Naive thymus-derived CD8-positive, alpha-beta T cell (primary cell): ENCODE measurements around the gene GPR179. TPM values are rescaled to one million over a fixed set of nuclear protein-coding genes. Genes with fewer than 3 reads are reported as not detected.
A peak's percentile ranks its signal among the peaks of the same experiment; 100 is the strongest.

Source experiments
- ATAC-seq, 2 donors: fragments of 150-1000 bp; cut with Tn5 transposase in 1 of 2; sonication (Bioruptor Pico), chemical (Tn5 transposase) in 1 of 2; 1 replicate in 1 of 2; 2 replicates in 1 of 2; pipeline ENCODE4 v1.10.0; 2021; ENCODE audit warnings: mild to moderate bottlenecking in 2 of 2, moderate library complexity in 2 of 2
- POLR2A ChIA-PET: fragments of 350-600 bp; sonication (Branson Sonifier 250); formaldehyde crosslinking; loops from one replicate; lab custom pipeline; 2021; ENCODE audit warnings: antibody characterized with exemption; lab: Charles Lee
- DNase-seq, 10 donors: peaks; one replicate each; pipeline versions ENCODE4 v3.0.0 to v3.0.0-alpha.2; 2020 to 2022
- H3K27ac Mint-ChIP-seq, 10 donors: one replicate each; pipeline ENCODE4 v1.8.0; 2020 to 2022; ENCODE audit warnings: mild to moderate bottlenecking in 10 of 10, mixed read lengths in 10 of 10, moderate library complexity in 4 of 10, inconsistent platforms in 1 of 10
- H3K27me3 Mint-ChIP-seq, 5 donors: one replicate each; pipeline ENCODE4 v1.8.0; 2021 to 2022; ENCODE audit warnings: mixed read lengths in 5 of 5
- H3K36me3 Mint-ChIP-seq, 3 donors: one replicate each; pipeline ENCODE4 v1.8.0; 2020 to 2022; ENCODE audit warnings: mixed read lengths in 3 of 3, mild to moderate bottlenecking in 2 of 3, inconsistent platforms in 1 of 3
- H3K4me1 Mint-ChIP-seq, 4 donors: one replicate each; pipeline ENCODE4 v1.8.0; 2021 to 2022; ENCODE audit warnings: mixed read lengths in 4 of 4
- H3K4me3 Mint-ChIP-seq, 10 donors: one replicate each; pipeline ENCODE4 v1.8.0; 2020 to 2022; ENCODE audit warnings: mild to moderate bottlenecking in 10 of 10, mixed read lengths in 10 of 10, moderate library complexity in 6 of 10, inconsistent platforms in 1 of 10
- H3K9me3 Mint-ChIP-seq, 9 donors: one replicate each; pipeline ENCODE4 v1.8.0; 2020 to 2022; ENCODE audit warnings: mixed read lengths in 9 of 9, mild to moderate bottlenecking in 3 of 9, inconsistent platforms in 1 of 9, moderate library complexity in 1 of 9
- polyA plus RNA-seq, 3 donors: library from polyadenylated mRNA; unstranded; fragments of 300-500 nt; fragmentation: Illumina TruSeq; gene quantifications; one replicate each; pipeline ENCODE4 v1.2.3, GENCODE V29; 2021
- total RNA-seq, 8 experiments: library from RNA in 2 of 8; stranded (reverse) in 2 of 8; gene quantifications; one replicate each; pipeline ENCODE4 v1.2.3 and lab custom pipeline; 2021 to 2026

The GPR179 gene, protein sequence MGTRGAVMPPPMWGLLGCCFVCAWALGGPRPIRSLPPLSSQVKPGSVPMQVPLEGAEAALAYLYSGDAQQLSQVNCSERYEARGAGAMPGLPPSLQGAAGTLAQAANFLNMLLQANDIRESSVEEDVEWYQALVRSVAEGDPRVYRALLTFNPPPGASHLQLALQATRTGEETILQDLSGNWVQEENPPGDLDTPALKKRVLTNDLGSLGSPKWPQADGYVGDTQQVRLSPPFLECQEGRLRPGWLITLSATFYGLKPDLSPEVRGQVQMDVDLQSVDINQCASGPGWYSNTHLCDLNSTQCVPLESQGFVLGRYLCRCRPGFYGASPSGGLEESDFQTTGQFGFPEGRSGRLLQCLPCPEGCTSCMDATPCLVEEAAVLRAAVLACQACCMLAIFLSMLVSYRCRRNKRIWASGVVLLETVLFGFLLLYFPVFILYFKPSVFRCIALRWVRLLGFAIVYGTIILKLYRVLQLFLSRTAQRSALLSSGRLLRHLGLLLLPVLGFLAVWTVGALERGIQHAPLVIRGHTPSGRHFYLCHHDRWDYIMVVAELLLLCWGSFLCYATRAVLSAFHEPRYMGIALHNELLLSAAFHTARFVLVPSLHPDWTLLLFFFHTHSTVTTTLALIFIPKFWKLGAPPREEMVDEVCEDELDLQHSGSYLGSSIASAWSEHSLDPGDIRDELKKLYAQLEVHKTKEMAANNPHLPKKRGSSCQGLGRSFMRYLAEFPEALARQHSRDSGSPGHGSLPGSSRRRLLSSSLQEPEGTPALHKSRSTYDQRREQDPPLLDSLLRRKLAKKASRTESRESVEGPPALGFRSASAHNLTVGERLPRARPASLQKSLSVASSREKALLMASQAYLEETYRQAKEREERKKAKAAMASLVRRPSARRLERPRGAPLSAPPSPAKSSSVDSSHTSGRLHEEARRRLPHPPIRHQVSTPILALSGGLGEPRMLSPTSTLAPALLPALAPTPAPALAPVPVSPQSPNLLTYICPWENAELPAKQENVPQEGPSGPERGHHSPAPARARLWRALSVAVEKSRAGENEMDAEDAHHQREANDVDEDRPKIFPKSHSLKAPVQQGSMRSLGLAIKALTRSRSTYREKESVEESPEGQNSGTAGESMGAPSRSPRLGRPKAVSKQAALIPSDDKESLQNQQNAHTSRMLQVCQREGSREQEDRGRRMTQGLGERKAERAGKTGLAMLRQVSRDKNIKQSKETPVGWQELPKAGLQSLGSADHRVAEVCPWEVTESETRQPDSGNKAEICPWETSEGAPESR (N-terminal part only)
- under 1 TPM; 0.11 to 0.21 TPM for total RNA-seq
- polyA plus RNA-seq: not detected
- 0.08 to 3.0 (median 0.41) reads per million in 6 experiments for total RNA-seq (lab: John Stamatoyannopoulos, UW)

DNA sequence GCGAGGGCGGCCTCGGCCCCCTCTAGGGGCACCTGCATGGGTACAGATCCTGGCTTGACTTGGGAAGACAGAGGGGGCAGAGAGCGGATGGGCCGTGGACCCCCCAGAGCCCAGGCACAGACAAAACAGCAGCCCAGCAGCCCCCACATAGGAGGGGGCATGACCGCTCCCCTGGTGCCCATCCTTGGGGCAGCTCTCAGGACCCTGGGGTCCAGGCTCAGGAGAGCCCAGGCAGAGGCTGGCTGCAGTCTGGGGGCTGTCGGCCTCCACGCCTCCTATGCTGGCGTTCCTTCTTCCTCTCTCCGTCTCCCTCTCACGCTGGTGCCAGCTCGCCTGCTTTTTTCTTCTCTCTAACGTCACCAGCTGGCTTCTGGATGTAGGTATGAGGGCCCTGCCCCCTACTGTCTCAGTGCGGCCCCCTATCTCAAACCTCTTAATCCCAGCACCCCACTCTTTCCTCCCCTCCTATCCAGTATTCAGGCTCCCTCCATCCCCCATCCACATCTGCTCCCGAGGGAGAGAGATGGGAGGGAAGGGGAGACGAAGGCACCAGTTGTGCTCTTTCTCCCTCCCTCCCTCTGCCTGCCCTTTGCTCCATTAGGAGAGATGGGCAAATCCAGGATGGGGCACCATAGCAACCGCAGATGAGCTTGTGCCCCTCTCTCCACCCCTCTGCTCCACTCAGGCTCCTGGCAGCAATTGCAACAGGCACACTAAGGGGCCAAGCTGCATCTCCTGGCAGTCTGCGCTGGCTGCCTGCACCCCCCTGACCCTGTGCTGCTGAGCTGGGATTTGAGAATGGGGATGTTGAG, at the start of gene GPR179:
Gene GPR179 (minus strand): TSS at position 349 of the 812 bp plus-strand sequence. CDS start 167 bp downstream, at position 182.
- no peak within 1 kb of the TSS for H3K27ac Mint-ChIP-seq
- H3K27me3 Mint-ChIP-seq: peaks cover 0 to 13% (median 2%) of the 10 kb centered on the region in 5 donors
- peaks cover 0 to 1% (median under 1%) of the 10 kb centered on the region in 4 donors for H3K4me1 Mint-ChIP-seq
- POLR2A ChIA-PET: no interaction called here
- no peak for DNase-seq
- ATAC-seq: no peak
- H3K9me3 Mint-ChIP-seq: no peaks in the 10 kb centered on the region
- no peaks in the 10 kb centered on the region for H3K36me3 Mint-ChIP-seq
- H3K4me3 Mint-ChIP-seq: no peak within 1 kb of the TSS

DNA sequence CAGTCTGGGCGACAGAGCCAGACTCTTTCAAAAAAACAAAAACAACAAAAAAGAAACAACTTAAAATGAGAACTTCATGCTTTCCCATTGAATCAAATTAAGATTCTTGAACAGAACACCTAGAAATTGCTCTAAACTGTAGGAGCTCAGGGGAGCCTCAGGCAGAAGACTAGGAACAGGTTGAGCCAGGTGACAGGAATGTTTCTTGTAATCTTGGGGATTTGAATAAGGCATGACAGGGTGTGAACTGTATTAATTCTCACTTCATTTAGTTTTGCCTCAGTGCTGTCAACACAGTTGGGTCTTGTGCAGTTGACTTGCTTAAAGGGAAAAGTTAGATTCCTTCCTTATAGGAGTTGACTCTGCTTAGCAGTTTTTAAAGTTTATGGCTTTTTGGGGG, 35.7 kb upstream of the GPR179 start:
- peak overlapping the region in 1 of 10 donors; percentile 73 for H3K27ac Mint-ChIP-seq
- peaks cover 0 to 60% (median 13%) of the 10 kb centered on the region in 3 donors for H3K36me3 Mint-ChIP-seq
- H3K9me3 Mint-ChIP-seq: no peaks in the 10 kb centered on the region
- no peaks in the 10 kb centered on the region for H3K27me3 Mint-ChIP-seq
- POLR2A ChIA-PET: interaction anchor here (0.6 kb wide), 1 partner anchor 32 kb away, joined by 3 read pairs; no protein-coding TSS in a partner anchor
- no peak overlapping the region for H3K4me3 Mint-ChIP-seq
- ATAC-seq (no peak), DNase-seq (no peak)
- H3K4me1 Mint-ChIP-seq: peaks cover 0 to 8% (median under 1%) of the 10 kb centered on the region in 4 donors

DNA sequence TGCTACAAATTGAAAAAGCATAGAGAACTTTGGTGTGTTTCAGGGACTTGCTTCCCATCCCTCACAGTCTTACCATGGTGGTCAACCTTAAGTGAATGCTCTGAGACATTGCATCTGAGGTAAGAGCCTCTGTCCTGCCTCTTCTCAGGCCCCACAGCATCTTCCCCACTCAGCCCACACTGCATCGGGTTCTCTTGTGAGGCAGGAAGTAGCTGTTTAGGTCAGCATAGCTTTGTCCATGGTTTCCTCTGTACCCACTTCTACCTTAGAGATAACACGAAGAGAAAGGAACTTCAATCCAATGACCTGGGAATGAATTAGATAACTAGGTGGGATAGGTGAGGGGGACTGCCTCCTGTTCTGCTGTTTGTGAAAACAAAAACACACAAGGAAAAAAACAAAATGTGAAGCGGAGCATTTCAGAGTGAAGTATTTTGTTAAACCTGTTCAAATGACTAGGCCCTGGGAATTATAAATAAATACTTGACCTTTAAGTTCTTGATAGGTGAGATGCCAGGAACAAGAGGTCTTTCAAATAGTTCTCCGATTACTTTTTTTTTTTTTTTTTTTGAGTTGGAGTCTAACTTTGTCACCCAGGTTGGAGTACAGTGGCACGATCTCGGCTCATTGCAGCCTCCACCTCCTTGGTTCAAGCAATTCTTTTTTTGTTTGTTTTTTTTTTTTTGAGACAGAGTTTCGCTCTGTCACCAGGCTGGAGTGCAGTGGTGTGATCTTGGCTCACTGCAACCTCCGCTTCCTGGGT, 25.5 kb upstream of the GPR179 start:
- Mint-ChIP-seq H3K9me3 (peaks cover 0 to 3% (median 0%) of the 10 kb centered on the region in 9 donors), H3K27me3 (no peaks in the 10 kb centered on the region), H3K4me3 (no peak overlapping the region), H3K36me3 (peaks cover 15 to 88% (median 33%) of the 10 kb centered on the region in 3 donors), H3K27ac (no peak overlapping the region), H3K4me1 (peaks cover 0 to 1% (median 0%) of the 10 kb centered on the region in 4 donors)
- DNase-seq (no peak), ATAC-seq (no peak)
- POLR2A ChIA-PET: no interaction called here

DNA sequence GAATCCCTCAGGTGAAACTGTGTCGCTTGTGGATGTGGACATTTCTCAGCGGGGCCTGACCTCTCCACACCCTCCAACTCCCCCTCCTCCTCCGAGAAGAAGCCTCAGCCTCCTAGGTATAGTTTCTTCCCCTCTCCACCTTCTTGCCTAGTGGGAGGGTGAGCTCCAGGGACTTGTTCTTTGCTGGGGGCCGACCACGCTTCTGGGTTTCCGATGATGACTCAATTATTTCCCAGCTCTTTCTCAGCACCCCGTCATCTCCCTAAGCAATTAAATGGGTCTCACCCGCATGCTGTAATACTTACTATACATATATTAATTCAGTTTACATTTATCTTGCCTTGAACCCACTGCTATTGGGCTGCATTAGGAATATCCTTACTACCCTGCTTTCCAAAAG, 21.0 kb upstream of the GPR179 start:
- POLR2A ChIA-PET: no interaction called here
- Mint-ChIP-seq H3K36me3 (peaks cover 6 to 65% (median 11%) of the 10 kb centered on the region in 3 donors), H3K4me1 (peaks cover 0 to 14% (median 2%) of the 10 kb centered on the region in 4 donors), H3K4me3 (no peak overlapping the region), H3K9me3 (no peaks in the 10 kb centered on the region), H3K27ac (no peak overlapping the region), H3K27me3 (no peaks in the 10 kb centered on the region)
- ATAC-seq (no peak), DNase-seq (no peak)

DNA sequence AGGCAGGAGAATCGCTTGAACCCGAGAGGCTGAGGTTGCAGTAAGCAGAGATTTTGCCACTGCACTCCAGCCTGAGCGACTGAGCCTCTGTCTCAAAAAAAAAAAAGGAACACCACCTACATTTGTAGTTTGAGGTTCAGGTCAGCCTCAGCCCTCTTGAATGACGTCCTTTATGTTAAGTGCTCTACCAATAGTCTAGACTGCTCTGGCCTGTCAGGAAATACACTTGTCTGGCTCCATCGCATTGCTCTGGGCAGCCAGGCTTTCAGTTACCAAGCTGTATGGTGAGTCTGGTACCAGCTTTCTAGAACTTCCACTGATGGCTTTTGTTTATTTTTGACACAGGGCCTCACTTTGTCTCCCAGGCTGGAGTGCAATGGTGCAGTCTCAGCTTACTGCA, 19.3 kb upstream of the GPR179 start:
- H3K36me3 Mint-ChIP-seq: peaks cover 0 to 50% (median 4%) of the 10 kb centered on the region in 3 donors
- H3K27me3 Mint-ChIP-seq: no peaks in the 10 kb centered on the region
- POLR2A ChIA-PET: interaction anchor here (1.1 kb wide), 1 partner anchor 11 kb away, joined by 4 read pairs; the partner anchor contains the start of gene SOCS7
- DNase-seq (no peak), ATAC-seq (no peak)
- H3K4me3 Mint-ChIP-seq: no peak overlapping the region
- H3K9me3 Mint-ChIP-seq: no peaks in the 10 kb centered on the region
- no peak overlapping the region for H3K27ac Mint-ChIP-seq
- H3K4me1 Mint-ChIP-seq: peaks cover 5 to 23% (median 10%) of the 10 kb centered on the region in 4 donors

DNA sequence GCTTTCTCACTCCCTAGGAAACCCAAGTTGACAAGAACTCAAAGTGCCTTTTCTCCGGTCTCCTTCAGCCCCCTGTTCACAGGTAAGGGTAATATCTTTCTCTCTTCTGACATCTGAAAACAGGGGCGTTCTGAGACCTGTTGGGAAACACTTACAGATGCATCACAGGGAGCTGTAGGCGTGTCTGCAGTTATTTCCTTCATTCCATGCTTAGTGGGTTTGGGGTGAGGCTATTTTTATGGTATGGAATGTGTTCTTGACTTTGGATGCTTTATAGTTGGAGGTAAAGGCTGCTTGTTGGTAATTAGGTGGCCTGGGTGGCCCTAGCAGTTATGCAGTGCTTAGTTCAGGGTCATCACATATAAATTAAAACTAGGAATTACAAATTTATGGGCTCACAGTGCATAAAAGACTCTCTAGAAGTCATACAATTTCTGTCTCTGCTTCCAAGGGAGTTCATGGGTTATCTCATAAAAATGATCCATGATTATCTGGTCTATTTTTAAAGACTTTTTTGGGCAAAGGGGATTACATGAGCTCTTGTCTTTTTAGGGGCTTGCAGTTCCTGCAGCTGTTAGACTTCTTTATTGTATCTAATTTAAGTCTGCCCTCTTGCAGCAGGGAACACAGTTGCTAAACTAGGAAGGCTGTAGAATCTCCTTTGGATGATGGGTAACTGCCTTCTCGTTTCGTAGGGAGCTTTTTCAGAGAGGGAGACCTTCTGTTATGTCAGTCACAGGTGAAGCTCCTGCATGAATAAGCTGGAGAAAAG, 18.1 kb upstream of the GPR179 start:
- Mint-ChIP-seq H3K9me3 (no peaks in the 10 kb centered on the region), H3K4me1 (peaks cover 9 to 31% (median 21%) of the 10 kb centered on the region in 4 donors), H3K36me3 (peaks cover 0 to 39% (median 0%) of the 10 kb centered on the region in 3 donors), H3K4me3 (no peak overlapping the region), H3K27ac (no peak overlapping the region), H3K27me3 (no peaks in the 10 kb centered on the region)
- DNase-seq (no peak), ATAC-seq (no peak)
- POLR2A ChIA-PET: no interaction called here

DNA sequence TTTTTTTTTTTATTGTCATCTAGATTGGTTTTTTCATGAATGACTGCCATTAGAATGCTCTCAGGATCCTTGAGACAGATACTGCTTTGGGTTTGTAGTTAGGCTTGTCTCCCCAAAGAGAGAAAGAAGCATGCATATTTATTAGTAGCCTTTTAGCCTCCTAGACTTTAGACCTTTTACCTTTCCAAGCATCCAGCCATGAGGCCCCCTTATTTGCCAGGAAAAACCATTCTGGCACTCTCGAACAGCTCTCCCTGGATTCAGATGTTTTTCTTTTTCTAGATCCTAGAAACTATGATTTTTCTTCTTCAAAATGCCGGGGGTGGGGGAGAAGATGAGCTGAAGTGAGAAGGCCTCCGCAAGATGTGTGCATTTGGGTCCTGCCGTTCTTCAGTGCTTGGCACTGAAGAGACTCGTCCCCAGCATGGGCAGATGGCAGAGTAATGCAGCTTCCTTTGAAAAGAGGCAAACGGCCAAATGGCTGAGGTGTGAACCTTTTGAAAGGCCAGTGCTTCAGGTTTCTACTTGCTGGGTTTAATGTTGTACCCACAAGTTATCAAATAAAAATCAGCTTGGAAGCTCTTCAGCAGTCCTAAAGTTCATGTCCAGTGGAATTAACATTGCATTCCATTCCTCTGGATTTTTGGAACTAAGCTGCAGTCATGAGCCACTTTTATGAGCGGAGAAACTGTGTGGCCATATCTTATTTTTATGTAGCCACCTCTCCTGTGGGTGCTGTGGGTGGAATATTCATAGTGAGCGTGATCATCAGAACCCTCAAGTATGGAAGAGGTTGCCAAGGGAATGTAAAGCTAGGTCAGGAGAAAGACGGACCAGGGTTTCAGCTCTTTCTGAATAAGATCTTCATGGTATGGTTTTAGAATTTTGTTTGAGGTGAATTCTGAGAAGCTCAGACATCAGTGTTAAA, 15.1 kb upstream of the GPR179 start:
- no peak for DNase-seq
- no peak for ATAC-seq
- Mint-ChIP-seq H3K9me3 (no peaks in the 10 kb centered on the region), H3K27ac (no peak overlapping the region), H3K4me3 (no peak overlapping the region), H3K4me1 (peaks cover 23 to 53% (median 45%) of the 10 kb centered on the region in 4 donors), H3K27me3 (no peaks in the 10 kb centered on the region), H3K36me3 (peaks cover 0 to 17% (median 0%) of the 10 kb centered on the region in 3 donors)
- POLR2A ChIA-PET: no interaction called here

DNA sequence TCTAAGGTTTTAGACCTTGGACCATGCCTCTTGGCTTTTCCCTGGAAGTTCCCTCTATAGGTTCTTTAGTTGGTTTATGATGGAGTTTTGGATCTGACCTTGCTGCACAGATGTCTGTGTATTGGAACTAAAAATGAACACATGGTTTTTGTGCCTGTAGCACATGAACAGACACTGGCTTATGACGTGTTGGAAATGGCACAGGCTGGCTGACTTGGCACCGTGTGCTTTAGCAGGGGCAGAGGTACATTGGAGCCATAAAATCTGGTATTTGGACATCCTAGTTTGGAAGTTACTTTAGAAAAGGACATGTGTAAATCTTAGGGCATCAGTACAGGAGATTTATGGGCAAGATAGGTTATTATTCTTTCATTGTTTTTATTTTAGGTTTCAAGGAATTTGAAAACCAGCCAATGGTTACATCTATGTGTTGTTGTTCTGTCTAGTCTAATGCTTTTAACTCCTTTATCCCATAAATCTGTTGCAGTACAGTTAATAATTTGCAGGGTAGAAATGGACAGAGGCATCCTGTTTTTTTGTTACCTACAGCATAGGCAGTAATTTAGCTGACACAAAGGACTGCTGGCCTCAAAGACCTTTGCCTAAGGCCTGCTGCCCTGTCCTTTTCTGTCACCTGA, 13.8 kb upstream of the GPR179 start:
- DNase-seq (no peak), ATAC-seq (no peak)
- Mint-ChIP-seq H3K36me3 (peaks cover 0 to 11% (median 0%) of the 10 kb centered on the region in 3 donors), H3K9me3 (no peaks in the 10 kb centered on the region), H3K4me1 (peaks cover 29 to 64% (median 56%) of the 10 kb centered on the region in 4 donors), H3K27me3 (no peaks in the 10 kb centered on the region), H3K27ac (peak overlapping the region in 4 of 10 donors; percentile 23 to 51 (median 30)), H3K4me3 (no peak overlapping the region)
- POLR2A ChIA-PET: no interaction called here

DNA sequence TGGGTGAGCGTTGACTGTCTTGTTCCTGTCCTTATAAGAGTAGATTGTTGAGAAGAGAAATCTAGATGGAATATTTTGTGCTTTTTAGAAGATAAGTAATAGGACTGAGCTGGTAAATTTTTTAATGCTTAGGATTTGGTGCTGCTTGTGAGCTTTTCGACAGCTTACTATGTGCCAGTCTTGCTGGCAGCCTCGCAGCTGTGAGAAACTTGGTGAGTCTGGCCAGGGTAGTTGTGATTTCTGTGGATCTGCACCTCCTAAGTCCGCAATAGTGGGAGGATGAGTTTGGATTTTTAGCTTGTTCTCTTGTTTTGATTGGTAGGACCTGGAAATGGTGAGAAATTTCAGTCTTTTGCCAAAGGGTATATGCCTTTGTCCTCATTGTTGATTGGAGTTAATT, 11.5 kb upstream of the GPR179 start:
- no peaks in the 10 kb centered on the region for H3K36me3 Mint-ChIP-seq
- H3K4me1 Mint-ChIP-seq: peaks cover 30 to 70% (median 55%) of the 10 kb centered on the region in 4 donors
- peak overlapping the region in 3 of 10 donors; percentile 7 to 43 (median 30) for H3K4me3 Mint-ChIP-seq
- H3K9me3 Mint-ChIP-seq: no peaks in the 10 kb centered on the region
- peak overlapping the region in 3 of 10 donors; percentile 13 to 28 (median 21) for H3K27ac Mint-ChIP-seq
- no peak for DNase-seq
- H3K27me3 Mint-ChIP-seq: no peaks in the 10 kb centered on the region
- POLR2A ChIA-PET: interaction anchor here (1.3 kb wide), 1 partner anchor 33 kb away, joined by 3 read pairs; no protein-coding TSS in a partner anchor
- no peak for ATAC-seq
